ENCODE measurements around the gene ZNF316.

DNA sequence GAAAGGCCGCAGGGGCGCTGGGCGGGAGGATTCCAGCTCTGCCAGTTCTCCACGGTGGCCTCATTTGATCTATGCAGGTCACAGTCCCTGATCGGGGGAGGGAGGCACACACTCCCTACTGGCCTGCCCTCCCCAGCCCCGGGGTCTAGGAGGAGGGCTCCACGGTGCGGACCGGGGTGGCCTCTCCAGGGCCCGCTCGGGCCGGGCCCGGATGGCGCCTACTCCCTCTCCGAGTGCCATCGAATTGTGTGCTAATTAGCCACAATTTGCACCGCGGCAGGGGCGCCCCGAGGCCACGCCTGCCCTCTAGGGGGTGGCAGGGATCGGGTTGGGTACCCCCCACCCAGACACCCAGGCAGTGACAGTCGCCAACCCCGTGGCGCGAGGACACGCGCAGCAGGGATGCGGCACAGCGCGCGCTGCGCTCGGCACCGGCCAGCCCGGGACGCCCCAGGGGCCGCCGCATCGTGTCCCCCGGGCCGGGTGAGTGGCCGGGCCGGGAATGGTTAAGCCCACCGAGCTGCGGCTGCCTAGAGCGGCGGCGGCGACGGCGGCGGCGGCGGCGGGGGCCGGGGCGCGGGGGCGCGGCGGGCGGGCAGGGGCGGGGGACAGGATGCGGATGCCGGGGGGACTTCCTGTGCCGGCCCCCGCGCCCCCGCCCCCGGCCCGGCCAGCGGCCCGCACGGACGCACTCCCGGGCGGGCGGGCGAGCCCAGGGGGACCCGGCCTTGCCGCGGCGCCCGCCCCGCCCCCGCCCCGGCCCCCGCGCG is 22.0 kb upstream of the ZNF316 start, which contains the start of gene ZNF853:
- TF ChIP-seq, protein P1, sequence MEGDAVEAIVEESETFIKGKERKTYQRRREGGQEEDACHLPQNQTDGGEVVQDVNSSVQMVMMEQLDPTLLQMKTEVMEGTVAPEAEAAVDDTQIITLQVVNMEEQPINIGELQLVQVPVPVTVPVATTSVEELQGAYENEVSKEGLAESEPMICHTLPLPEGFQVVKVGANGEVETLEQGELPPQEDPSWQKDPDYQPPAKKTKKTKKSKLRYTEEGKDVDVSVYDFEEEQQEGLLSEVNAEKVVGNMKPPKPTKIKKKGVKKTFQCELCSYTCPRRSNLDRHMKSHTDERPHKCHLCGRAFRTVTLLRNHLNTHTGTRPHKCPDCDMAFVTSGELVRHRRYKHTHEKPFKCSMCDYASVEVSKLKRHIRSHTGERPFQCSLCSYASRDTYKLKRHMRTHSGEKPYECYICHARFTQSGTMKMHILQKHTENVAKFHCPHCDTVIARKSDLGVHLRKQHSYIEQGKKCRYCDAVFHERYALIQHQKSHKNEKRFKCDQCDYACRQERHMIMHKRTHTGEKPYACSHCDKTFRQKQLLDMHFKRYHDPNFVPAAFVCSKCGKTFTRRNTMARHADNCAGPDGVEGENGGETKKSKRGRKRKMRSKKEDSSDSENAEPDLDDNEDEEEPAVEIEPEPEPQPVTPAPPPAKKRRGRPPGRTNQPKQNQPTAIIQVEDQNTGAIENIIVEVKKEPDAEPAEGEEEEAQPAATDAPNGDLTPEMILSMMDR (IDR thresholded peaks at IDR 0.05): no peak
- TF ChIP-seq EP300 (IDR thresholded peaks at IDR 0.05) (no peak), POLR2A (IDR thresholded peaks at IDR 0.05) (no peak)
